Head of caudate nucleus (tissue), 42 donors: Measurements from ENCODE around the gene MNAT1.
"Not testable (repeated sequence)": the region's sequence is repeated elsewhere in the genome, so short reads cannot be mapped to it uniquely, and the experiment has no call there.

Source experiments
- DNase-seq, 42 donors: peaks; one replicate each; pipeline versions ENCODE4 v3.0.0 to v3.0.0-alpha.2; 2020 to 2021; ENCODE audit warnings: mixed read lengths in 7 of 42
- intact Hi-C: fragments of 100-400 bp; cut with DNase I; formaldehyde crosslinking; loops from one replicate; pipeline ENCODE4 v1.15.0; 2022

The MNAT1 gene

DNA sequence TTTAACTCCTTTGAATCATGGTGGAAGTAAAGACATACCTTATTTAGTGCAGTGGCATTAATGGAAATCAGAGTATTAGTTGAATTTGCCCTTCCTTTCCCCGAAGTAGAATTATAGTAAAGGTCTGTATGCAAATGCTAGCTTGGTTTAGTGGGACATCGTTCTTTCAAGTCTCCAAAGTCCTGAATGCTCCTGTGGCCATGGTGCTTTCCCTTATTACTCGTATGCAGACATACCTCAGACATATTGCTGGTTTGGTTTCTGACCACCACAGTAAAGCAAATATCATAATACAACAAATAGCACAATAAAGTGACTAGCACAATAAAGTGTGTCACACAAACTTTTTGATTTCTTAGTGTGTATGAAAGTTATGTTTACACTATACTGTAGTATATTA lies 52.3 kb downstream of the MNAT1 start:
- DNase-seq, result no peak
- intact Hi-C loops, result no loop called here

GRCh38 chr14:60789656-60790055 lies 55.1 kb downstream of the MNAT1 start:
- intact Hi-C loops, result no loop called here
- DNase-seq, result no peak

DNA sequence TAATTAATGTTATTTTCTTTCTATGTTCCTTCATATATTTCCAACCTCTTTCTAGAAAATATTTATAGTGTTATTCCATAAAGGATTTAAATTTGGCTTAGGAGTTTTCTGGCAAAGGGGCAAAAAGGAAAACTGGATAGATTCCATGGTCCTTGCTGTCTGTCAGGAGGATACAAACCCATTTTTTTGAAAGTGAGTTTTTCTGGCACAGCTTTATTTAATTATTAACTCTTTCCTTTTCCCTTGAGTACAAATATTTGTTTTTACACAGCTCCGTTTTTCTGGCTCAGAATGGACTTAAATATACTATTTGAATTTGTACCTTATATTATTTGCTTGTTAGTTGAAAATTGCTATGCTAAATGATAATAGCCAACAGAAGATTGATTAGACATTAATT lies 56.3 kb downstream of the MNAT1 start:
- DNase-seq, result no peak
- intact Hi-C loops, result no loop called here

DNA sequence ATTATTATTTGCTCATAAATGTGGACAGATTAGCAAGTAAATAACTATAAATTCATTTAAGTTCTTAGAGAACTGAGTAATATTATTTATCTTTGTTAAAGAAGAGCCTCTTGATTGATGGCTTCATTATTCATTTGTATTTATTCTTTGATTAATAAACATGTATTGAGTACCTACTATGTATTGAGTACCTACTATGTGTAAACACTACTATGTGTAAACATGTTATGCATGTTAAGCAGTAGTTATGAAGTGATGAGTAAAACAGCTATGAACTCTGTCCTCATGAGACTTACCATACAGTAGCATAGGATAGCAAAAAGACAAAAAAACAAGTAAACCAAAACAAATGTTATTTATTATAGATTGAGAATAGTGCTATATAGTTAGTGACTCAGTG lies 61.9 kb downstream of the MNAT1 start:
- intact Hi-C loops, result no loop called here
- no peak for DNase-seq

GRCh38 chr14:60800409-60800808 lies 65.8 kb downstream of the MNAT1 start:
- DNase-seq, result no peak
- intact Hi-C loops, result no loop called here

DNA sequence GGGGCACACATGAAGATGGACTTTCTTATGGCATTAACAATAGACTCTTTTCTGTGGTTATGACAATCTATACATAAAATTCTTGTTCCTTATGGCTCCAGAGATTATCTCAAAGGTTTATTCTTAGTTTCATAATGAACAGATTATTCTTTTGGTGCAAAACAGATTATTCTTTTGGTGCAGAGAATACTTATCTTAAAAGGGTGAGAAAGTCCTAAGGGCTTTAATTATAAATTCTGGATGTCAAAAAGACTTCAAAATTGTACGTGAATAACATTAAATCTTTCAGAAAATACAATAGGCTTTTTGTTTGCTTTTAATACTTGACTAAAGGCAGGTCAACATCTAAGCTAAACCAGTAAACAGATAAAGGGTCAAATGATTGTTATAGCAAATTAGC lies 69.3 kb downstream of the MNAT1 start:
- intact Hi-C loops, result no loop called here

DNA sequence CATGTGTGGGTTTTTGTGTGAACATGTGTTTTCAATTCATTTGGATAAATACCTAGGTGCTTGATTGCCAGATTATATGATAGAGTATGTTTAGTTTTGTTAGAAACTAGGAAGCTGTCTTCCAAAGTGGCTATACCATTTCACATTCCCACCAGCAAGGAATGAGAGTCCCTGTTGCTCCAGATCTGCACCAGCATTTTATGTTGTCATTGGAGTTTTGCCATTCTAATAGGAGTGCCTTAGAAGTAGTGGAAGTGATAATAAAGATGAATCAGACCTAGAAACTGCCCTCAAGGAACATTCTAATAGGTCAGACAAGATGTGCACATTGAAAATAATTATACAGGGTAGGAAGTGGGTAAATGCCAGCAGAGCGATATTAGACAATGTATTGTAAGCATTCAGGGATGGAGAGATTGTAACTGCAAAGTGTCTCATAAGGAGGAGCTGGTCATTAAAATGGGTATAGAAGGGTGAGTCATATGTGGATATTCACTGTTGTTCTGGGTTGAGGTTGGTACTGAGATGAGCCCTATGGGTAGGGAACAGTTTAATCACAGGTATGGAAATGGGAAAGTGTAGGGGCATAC lies 71.4 kb downstream of the MNAT1 start:
- DNase-seq, result no peak
- intact Hi-C loops, result no loop called here

More for the DNA sequence above, 69.3 kb downstream of the MNAT1 start:
- no peak for DNase-seq

DNA sequence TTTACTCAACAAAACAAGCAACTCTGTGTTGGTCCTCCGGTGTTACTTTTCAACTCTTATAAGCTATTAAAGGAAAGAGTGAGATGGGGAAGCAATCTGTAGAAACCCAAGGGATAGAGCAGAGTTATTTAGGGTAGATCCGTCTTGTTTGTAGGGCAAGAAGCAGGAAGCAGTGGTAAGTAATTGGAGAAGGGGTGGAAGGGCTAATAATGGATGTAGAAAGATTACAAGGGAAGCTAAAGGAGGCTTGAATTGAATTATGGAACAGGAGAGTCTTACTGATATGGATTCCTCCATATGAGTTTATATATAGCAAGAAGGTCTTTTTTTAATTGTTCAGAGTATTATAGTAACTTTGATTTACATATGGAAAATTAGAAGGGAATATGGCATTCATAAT lies 72.7 kb downstream of the MNAT1 start:
- intact Hi-C loops, result no loop called here
- no peak for DNase-seq

GRCh38 chr14:60807971-60808370 lies 73.4 kb downstream of the MNAT1 start:
- intact Hi-C loops, result no loop called here

DNA sequence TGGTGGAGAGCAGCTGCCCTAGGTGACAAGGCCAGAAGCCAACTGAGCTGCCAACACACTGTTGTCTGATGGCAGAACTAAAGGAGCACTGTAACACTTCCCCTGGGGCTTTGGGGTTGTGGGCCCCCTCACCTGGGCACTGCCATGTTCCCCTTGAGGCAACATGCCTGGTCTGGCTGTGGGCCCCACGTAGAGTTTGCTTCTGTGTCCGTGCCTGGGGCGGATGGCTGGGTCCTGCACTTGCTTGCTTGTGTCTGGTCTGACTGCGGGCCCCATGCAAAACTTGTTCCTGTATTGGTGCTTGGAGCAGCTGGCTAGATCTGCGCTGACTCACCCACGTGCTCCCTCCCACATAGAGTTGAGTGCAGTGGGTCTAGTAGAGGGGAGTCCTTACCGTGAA lies 78.4 kb downstream of the MNAT1 start:
- intact Hi-C loops, result no loop called here
- no peak for DNase-seq

More at GRCh38 chr14:60807971-60808370, 73.4 kb downstream of the MNAT1 start:
- no peak for DNase-seq

GRCh38 chr14:60815371-60815770 lies 80.8 kb downstream of the MNAT1 start:
- intact Hi-C loops, result no loop called here
- DNase-seq, result no peak

DNA sequence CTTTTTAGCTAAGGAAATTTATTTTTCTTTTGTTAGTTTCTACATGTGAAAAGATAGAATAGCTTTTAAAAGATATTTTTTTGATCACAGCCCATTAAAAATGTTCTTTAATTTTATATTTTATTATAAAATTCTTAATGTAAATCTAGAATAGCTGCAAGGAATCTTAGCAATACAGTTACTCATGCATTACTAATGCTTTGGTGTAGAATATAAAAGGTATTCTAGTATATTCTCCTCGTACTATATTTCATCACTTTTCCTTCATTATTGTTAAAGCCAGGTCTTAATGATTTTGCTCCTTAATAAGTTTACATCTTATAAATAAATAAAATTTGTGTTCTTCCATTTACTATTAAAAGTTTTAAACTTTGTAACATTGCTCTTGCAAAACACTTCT lies 82.6 kb downstream of the MNAT1 start:
- intact Hi-C loops, result no loop called here
- no peak for DNase-seq

GRCh38 chr14:60819575-60819974 lies 85.0 kb downstream of the MNAT1 start:
- no peak for DNase-seq
- intact Hi-C loops, result no loop called here

DNA sequence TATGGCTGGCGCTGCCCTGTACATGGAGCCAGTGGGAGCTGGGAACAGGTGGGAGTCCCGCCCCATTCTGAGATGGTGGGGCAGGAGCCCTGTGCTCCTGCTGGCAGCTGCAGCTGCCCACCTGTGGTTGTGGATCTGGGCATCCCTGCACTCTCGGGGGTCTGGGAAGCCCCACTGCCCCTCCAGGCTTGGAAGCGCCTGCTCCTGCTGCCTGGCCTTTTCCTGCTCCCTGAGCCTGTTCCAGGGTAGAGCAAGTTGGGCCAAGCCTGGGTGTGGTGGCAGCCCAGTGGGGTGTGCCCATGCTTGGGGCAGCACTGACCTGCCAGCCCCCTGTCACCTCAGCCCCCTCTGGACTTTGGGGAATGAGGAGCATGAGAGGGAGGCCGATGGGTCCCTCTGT lies 104.0 kb downstream of the MNAT1 start:
- intact Hi-C loops, result no loop called here
- DNase-seq, result no peak

DNA sequence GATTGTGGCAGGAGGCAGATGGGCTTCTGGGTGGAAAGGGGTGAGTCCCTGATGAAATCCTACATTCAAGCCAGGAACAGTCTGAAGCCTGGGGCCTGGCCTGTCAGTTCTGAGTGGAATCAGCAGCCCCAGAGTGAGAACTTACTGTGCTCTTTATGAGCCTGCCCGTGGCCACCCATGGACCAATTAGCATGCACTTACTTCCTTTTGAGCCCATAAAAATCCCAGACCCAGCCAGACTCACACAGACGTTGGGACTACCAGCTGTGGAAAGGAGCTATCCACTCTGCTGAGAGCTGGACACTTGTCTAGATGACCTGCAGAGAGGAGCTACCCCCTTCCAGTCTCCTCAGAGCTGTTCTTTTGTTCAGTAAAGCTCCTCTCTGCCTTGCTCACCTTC lies 104.5 kb downstream of the MNAT1 start:
- intact Hi-C loops, result no loop called here
- DNase-seq, result no peak

- intact Hi-C loops, result no loop called here
- no peak for DNase-seq
Measured at GRCh38 chr14:60839657-60840056, 105.1 kb downstream of the MNAT1 start.

DNA sequence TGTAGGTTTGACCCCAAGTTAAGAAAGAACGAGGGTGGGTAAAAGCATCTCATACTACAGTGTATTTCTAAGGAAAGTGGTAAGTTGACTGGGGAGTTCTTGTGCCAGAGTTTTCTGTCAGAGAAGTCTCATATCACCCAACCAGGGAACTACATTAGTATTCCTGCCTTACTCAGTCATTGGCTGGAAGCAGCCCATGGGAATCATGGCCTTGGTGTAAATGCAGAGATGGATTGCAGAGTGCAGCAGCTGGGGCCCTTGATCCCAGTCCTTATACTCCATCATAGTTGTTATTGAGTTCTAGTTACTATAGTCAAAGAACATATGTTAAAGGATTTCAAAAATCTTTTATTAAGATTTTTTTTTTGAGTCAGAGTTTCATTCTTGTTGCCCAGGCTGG lies 105.8 kb downstream of the MNAT1 start:
- intact Hi-C loops, result no loop called here
- DNase-seq, result no peak

DNA sequence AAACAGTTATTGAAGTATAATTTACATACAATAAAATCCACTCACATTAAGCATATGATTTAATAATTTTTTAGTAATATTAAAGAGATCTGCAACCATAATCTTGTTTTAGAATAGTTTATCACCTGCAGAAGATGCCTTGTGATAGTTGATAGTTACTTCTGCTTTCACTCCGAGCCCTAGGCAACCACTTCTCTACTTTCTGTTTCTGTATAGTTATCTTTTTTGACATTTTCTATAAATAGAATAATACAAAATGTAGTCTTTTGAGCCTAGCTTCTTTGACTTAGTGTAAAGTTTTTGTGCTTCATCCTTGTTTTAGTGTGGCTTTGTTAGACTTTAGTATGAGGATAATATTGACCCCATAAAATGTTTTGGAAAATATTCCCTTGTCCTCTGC lies 111.0 kb downstream of the MNAT1 start:
- DNase-seq, result no peak
- intact Hi-C loops, result no loop called here

GRCh38 chr14:60848066-60848465 lies 113.5 kb downstream of the MNAT1 start:
- intact Hi-C loops, result no loop called here
- DNase-seq, result no peak

- DNase-seq, intact Hi-C loops: not testable (repeated sequence)
Measured at GRCh38 chr14:60851692-60852091, 117.1 kb downstream of the MNAT1 start.

- DNase-seq, result no peak
- intact Hi-C loops, result no loop called here
Measured at GRCh38 chr14:60856111-60856510, 121.5 kb downstream of the MNAT1 start.

GRCh38 chr14:60859525-60859924 lies 125.0 kb downstream of the MNAT1 start:
- intact Hi-C loops, result no loop called here
- DNase-seq, result no peak
